H1 (cell line): Measurements from ENCODE around the gene FGF1. TPM values are rescaled to one million over a fixed set of nuclear protein-coding genes. Genes with fewer than 3 reads are reported as not detected.

ENCODE experiments used
- ASH2L ChIP-seq: fragments of 200-600, 300-600 bp; sonication (generic); IDR thresholded peaks from one replicate; pipeline ENCODE4 v1.7.1; 2017; ENCODE audit warnings: low read length
- CHD7 ChIP-seq: fragments of 300-600 bp; sonication (generic); IDR thresholded peaks from 2 replicates; pipeline ENCODE4 v1.7.1; 2012; ENCODE audit warnings: low read length, moderate library complexity, mild to moderate bottlenecking, inconsistent platforms; ENCODE audit not compliant: insufficient replicate concordance
- HDAC2 ChIP-seq, 2 experiments: fragments of 300-600 bp in 1 of 2; sonication (generic) in 1 of 2; IDR thresholded peaks; 2 replicates each; pipeline ENCODE4 v1.6.1; 2011 to 2012; ENCODE audit warnings: low read depth in 2 of 2, low read length in 2 of 2, mild to moderate bottlenecking in 2 of 2, moderate library complexity in 2 of 2, borderline replicate concordance in 1 of 2, inconsistent platforms in 1 of 2
- SIX5 ChIP-seq: IDR thresholded peaks from 2 replicates; pipeline ENCODE4 v1.6.1; 2011; ENCODE audit warnings: mild to moderate bottlenecking, low read depth, low read length
- SP2 ChIP-seq: IDR thresholded peaks from 2 replicates; pipeline ENCODE4 v1.6.1; 2012; ENCODE audit warnings: mild to moderate bottlenecking, low read length, inconsistent platforms
- TAF7 ChIP-seq: optimal IDR thresholded peaks from 2 replicates; pipeline ENCODE3; 2011; ENCODE audit warnings: low read depth, mild to moderate bottlenecking, inconsistent platforms, low read length, moderate library complexity, borderline replicate concordance
- TCF12 ChIP-seq: IDR thresholded peaks from 2 replicates; pipeline ENCODE4 v1.6.1; 2011; ENCODE audit warnings: low read depth, mild to moderate bottlenecking, low read length
- polyA plus RNA-seq, 7 experiments: library from polyadenylated mRNA; depleted of rRNA in 3 of 7; stranded (reverse) in 5 of 7; unstranded in 2 of 7; fragments of >200 nt in 5 of 7; fragments of 200-250 nt in 2 of 7; gene quantifications; 1 replicate in 5 of 7; 2 replicates in 1 of 7; 4 replicates in 1 of 7; pipeline versions ENCODE4 v1.2.1 to v1.2.3, GENCODE V29; 2011 to 2013; ENCODE audit warnings: missing spikeins in 2 of 7, mixed read lengths in 2 of 7
- total RNA-seq: library from RNA; stranded (reverse); fragmentation: NEBNext Ultra II Directional; extraction: Animal tissue kit (Norgen Biotek cat#: 25700); gene quantifications from 2 replicates; pipeline ENCODE4 v1.2.1, GENCODE V29; 2021
- TF ChIP-seq, protein P1 (sequence below), 3 experiments: IDR thresholded peaks; 1 replicate in 2 of 3; 2 replicates in 1 of 3; pipeline versions ENCODE4 v1.5.1 to v1.6.1; 2011; ENCODE audit warnings: low read length in 3 of 3, mild to moderate bottlenecking in 3 of 3, inconsistent platforms in 2 of 3, low read depth in 1 of 3, moderate library complexity in 1 of 3; ENCODE audit not compliant: insufficient read depth in 1 of 3; ENCODE audit errors: control extremely low read depth in 1 of 3

Gene FGF1
- total and polyA plus RNA-seq, 2 of the 8 experiments (the other 6 are each of a cell fraction or from before 2014, with no cell fraction given) = 0.30 to 0.50 TPM

DNA sequence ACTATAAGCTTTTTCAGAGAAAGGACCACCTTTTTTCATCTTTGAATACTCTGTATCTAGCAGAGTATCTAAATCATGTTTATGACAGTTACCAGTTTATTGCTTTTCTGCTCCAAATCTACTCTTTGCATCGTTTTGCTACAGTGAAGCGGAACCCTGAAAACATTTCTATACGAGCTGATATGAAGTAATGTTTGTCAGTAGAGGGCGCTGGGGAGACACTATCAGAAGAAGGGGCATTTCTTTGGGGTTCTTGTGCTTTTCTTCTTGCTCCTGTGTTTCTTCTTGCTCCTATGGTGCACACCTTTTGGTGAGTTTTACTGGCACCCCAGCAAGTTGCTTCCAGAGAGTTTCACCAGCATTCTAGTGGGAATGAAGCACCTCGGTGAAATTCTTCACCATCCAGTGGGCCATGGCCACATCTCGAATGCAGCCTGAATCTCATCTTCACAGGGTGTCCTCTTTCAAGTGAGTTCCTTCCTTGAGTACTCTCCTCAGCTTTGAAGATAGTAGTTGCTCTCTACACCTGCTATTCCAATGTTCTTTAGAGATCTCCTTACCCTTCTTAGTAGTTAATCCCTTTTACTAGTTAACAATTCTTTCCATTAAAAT is 98.4 kb downstream of the FGF1 start (continued):
- TF ChIP-seq CHD7 = no peak
- TF ChIP-seq ASH2L = no peak
- no peak for TF ChIP-seq SIX5
- TF ChIP-seq SP2 = no peak
- TF ChIP-seq TAF7 = no peak
- TF ChIP-seq, protein P1, sequence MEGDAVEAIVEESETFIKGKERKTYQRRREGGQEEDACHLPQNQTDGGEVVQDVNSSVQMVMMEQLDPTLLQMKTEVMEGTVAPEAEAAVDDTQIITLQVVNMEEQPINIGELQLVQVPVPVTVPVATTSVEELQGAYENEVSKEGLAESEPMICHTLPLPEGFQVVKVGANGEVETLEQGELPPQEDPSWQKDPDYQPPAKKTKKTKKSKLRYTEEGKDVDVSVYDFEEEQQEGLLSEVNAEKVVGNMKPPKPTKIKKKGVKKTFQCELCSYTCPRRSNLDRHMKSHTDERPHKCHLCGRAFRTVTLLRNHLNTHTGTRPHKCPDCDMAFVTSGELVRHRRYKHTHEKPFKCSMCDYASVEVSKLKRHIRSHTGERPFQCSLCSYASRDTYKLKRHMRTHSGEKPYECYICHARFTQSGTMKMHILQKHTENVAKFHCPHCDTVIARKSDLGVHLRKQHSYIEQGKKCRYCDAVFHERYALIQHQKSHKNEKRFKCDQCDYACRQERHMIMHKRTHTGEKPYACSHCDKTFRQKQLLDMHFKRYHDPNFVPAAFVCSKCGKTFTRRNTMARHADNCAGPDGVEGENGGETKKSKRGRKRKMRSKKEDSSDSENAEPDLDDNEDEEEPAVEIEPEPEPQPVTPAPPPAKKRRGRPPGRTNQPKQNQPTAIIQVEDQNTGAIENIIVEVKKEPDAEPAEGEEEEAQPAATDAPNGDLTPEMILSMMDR (IDR thresholded peaks at IDR 0.05; ENCODE audit: control extremely low read depth in 1 of 3, insufficient read depth in 1 of 3, low read depth in 1 of 3, low read length in 3 of 3) = peak in 2 of 3 experiments; percentile 68 to 73; a peak in 3 of 4 replicates
- no peak for TF ChIP-seq HDAC2 (IDR thresholded peaks at IDR 0.05; ENCODE audit: borderline replicate concordance in 1 of 2, low read depth in 2 of 2, low read length in 2 of 2)
- TF ChIP-seq TCF12 = no peak
